Activated CD4-positive, alpha-beta T cell treated with anti-CD3 and anti-CD28 coated beads, Interleukin-2, amount 10 ng/mL, durations not matched to agents 7 days and 5 days (primary cell): Measurements from ENCODE around the gene CEP152. TPM values are rescaled to one million over a fixed set of nuclear protein-coding genes. Genes with fewer than 3 reads are reported as not detected.

ENCODE experiments used
- total RNA-seq, 2 experiments: library from RNA; stranded (reverse); gene quantifications; one replicate each; pipeline ENCODE4 v1.2.3, GENCODE V29; 2021

CEP152 gene
- total RNA-seq, 2 experiments from 2014 or later: 36.2 to 38.0 TPM

Other genes with a start within 250 kb of the CEP152 start
- gene FBN1, start 165.4 kb downstream of the CEP152 start, total RNA-seq: 1 to 10 TPM; 1.1 to 1.6 TPM
- 10 to 100 TPM; 83.8 to 84.0 TPM for gene EID1, start 67.1 kb upstream of the CEP152 start, total RNA-seq
- gene SHC4, start 152.8 kb upstream of the CEP152 start, total RNA-seq: under 1 TPM; 0.30 to 0.46 TPM
- gene SECISBP2L, start 235.4 kb upstream of the CEP152 start, total RNA-seq: 10 to 100 TPM; 29.2 to 35.8 TPM